Measurements from ENCODE around the gene MCRIP2.
A peak's percentile ranks its signal among the peaks of the same experiment; 100 is the strongest.
"Not testable (repeated sequence)": the region's sequence is repeated elsewhere in the genome, so short reads cannot be mapped to it uniquely, and the experiment has no call there.

MCRIP2 gene

GRCh38 chr16:680967-681745 is 39.5 kb downstream of the MCRIP2 start:
- no peak for DNase-seq (ENCODE audit: low read depth in 3 of 3)

DNA sequence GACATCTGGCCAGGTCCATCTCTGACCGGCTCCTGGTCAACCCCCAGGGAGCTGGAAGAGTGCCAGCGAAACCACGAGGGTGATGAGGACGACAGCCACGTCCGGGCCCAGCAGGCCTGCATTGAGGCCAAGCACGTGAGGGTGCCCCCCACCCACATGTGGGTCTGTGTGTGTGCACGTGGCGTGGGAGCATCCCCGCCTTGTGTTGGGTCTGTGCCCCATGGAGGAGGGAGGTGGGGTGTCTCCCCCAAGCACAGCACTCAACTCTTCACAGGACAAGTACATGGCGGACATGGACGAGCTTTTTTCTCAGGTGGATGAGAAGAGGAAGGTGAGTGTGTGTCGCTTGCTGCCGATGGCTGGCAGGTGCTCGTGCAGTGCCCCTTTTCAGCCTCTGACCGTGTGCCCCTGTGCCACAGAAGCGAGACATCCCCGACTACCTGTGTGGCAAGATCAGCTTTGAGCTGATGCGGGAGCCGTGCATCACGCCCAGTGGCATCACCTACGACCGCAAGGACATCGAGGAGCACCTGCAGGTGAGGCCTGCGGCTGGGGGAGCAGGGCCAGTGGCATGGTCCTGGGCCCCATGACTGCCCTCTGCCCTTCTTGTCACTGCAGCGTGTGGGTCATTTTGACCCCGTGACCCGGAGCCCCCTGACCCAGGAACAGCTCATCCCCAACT is 40.3 kb downstream of the MCRIP2 start:
- no peak for DNase-seq (ENCODE audit: low read depth in 3 of 3)

DNA sequence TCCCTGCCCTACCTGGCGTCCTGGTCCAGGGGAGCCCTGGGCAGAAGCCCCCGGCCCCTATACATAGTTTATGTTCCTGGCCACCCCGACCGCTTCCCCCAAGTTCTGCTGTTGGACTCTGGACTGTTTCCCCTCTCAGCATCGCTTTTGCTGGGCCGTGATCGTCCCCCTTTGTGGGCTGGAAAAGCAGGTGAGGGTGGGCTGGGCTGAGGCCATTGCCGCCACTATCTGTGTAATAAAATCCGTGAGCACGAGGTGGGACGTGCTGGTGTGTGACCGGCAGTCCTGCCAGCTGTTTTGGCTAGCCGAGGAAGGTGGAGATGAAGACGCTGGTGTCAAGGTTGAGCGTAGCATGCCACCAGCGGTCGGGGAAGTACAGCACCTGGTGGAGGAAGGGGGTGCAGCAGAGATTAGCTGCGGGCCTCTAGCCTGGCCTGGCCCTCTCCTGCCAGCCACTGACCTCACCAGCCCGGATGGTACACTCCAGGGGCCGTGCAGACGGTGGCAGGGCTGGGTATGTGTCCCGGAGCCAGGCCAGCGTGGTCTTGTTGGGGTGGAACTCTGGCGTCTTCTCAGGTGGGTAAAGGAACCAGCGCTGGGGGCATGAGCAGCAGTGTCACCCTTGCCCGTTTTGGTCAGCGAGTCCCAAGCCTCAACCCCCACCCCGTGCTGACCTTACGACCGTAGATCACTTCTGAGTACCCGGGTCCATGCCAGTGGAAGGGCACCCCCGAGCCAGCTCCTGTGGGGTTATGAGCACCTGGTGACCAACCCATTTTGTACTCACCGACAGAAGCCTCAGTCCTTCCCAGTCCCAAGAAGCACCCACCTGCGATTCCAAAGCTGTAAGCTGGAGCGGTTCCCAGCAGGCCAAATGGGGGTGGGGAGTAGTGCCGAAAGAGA is 41.1 kb downstream of the MCRIP2 start:
- DNase-seq (ENCODE audit: low read depth in 3 of 3): no peak

- DNase-seq (ENCODE audit: low read depth in 3 of 3): no peak
These were observed 41.9 kb downstream of the MCRIP2 start for GRCh38 chr16:683396-684070.

GRCh38 chr16:684071-684794 is 42.6 kb downstream of the MCRIP2 start, which contains the start of gene JMJD8:
Gene JMJD8 (minus strand): TSS chr16:684334. CDS start chr16:684319, 15 bp downstream.
- DNase-seq (ENCODE audit: low read depth in 3 of 3): peak; percentile 97 to 98 (median 97)

DNA sequence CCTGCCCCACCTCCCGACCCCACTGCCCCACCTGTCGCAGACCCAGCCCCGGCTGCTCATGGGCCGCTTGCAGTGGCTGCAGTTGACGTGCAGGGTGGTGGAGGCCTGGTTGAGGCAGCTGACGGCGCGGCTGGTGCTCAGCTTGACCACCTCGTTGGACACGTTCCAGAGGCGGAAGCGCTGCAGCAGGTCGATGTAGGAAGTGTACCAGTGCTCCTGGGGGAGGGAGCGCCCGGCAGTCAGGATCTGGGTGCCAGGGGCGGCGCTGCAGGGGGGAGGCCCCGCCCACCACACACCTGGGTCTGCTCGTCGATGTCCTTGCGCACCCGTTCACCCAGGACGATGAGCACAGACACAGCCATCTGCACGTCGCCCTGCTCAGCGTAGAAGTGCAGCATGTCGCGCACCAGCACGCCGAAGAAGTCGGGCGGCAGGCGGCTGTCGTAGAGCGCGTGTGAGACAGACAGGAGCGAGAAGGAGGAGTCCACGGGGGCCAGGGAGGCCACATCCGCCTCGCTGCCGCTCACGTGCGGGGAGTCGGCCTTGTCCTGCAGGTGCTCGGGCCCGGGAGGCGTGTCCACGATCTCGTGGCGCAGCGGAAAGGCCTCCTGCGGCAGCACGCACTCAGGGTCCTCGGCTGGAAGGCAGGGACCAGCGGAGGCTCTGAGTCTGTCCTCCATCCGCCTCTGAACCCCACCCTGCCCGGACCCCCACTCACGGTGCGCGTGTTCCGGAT is 43.5 kb downstream of the MCRIP2 start:
- DNase-seq (ENCODE audit: low read depth in 3 of 3): no peak

- DNase-seq (ENCODE audit: low read depth in 3 of 3): no peak
These were observed 44.3 kb downstream of the MCRIP2 start for GRCh38 chr16:685967-686366.

DNA sequence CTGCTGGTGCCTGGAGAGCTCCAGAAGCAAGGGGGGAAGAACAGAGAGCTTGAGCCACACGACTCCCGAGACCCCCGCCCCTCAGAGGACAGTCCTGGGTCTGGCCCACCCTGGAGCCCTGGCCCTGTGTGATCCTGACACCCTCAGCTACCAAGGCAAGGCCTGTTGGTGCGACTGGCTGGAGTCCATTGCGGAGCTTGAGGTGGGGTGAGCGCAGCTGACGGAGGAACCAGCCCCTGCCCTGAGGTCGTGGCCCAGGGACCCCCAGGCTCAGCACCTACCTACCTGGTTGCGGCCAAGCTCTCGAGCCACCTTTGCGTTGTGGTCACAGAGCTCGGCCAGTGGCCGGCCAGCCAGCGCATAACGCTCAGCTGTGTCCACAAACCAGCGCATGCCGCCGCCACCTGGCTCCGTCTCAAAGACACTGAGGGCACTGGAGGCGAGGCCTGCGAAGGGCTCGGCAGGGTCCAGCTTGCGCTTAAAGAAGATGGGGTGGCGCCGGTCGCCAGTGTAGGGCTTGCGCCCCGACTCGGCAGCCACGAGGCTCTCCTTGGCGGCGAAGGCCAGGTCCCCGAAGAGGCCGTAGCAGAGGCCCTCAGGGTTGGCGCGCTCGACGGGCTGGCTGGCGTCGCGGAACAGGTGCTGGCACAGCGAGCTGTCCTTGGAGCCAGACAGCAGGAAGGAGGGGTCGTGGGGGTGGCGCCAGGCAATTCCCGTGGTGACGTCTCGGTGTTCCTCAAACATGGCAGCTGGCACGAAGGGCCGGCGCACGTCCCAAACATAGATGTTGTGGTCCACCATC is 45.0 kb downstream of the MCRIP2 start:
- DNase-seq (ENCODE audit: low read depth in 3 of 3): no peak

- DNase-seq (ENCODE audit: low read depth in 3 of 3): no peak
These were observed 45.9 kb downstream of the MCRIP2 start for GRCh38 chr16:687499-687898.

- no peak for DNase-seq (ENCODE audit: low read depth in 3 of 3)
These were observed 47.7 kb downstream of the MCRIP2 start for GRCh38 chr16:689175-689897.

GRCh38 chr16:691242-691641 is 49.6 kb downstream of the MCRIP2 start:
- not testable (repeated sequence) for DNase-seq (ENCODE audit: low read depth in 3 of 3)

GRCh38 chr16:692356-693108 is 50.9 kb downstream of the MCRIP2 start:
- DNase-seq (ENCODE audit: low read depth in 3 of 3): no peak

GRCh38 chr16:693364-693763 is 51.7 kb downstream of the MCRIP2 start:
- DNase-seq (ENCODE audit: low read depth in 3 of 3): no peak

- no peak for DNase-seq (ENCODE audit: low read depth in 3 of 3)
These were observed 52.1 kb downstream of the MCRIP2 start for GRCh38 chr16:693766-694165.

DNA sequence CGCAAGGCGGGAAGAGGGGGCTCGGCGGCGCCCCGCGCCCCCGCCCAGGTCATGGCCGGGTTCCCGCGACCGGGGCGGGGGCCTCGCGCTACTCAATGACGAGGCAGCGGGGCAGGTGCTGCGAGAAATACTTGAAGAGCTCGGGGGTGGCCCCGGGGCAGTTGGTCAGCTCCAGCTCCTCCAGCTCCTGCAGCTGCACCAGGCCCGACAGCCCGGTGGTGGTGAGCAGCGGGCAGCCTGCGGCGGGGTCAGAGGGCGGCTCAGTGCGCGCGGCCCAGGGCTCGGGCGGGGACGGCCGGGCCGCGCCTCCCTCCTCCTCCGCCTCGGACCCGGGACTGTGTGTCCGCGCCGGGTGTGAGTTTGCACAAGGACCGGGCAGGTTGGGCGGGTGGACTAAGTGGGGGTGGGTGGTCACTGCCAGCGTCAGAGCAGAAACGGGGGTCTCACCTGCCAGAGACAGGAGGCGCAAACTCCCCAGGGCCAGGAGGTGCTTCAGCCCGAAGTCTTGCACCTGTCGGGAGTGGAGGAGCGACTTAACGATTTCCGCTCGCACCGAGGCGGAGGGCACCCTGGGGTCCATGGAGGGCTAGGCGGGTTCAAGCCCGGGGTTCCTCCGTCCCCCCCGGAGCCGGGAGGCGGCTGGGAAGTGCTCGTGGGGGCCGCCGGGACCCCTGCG is 52.7 kb downstream of the MCRIP2 start:
- DNase-seq (ENCODE audit: low read depth in 3 of 3): no peak

DNA sequence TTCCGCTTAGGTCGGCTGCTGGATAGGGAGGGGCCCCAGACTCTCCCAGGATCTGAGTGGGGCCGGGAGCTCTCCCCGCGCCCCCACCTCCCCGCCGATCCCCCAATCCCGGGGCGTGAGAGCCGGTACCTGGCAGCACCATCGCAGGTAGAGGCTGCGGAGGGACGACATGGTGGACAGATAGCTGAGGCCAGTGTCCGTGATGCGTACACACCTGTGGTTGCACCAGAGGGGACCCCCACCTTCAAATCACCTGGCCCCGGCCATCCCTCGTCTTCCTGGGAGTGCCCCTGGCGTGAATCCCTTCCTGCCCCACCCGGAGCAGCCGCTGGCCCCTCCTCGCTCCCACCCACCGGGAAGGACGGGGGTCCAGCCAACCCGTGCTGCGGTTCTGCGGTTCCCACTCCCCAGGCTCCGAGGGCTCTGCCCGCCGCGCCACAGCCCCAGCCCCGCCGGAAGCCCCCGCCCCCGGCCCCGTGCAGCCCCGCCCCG is 53.3 kb downstream of the MCRIP2 start:
- no peak for DNase-seq (ENCODE audit: low read depth in 3 of 3)

All from stimulated activated CD4-positive, alpha-beta T cell treated with anti-CD3 and anti-CD28 coated beads, TNF-alpha, amount 100 ng/mL, for 24 hours (primary cell).